HG03039 (cell line): ENCODE data around the gene ZAP70.
"Not testable (repeated sequence)": the region's sequence is repeated elsewhere in the genome, so short reads cannot be mapped to it uniquely, and the experiment has no call there.

Experiments used
- ATAC-seq: cut with Tn5 transposase; IDR thresholded peaks from one replicate; pipeline ENCODE4 v1.9.1; 2021; ENCODE audit warnings: mild to moderate bottlenecking, moderate library complexity; ENCODE audit not compliant: unreplicated experiment

Gene ZAP70

GRCh38 chr2:97697252-97698235 lies 15.8 kb upstream of the ZAP70 start:
- peak; percentile 56 for ATAC-seq

- ATAC-seq: no peak
Measured at GRCh38 chr2:97698530-97698929, 14.8 kb upstream of the ZAP70 start.

GRCh38 chr2:97699765-97700444 lies 13.5 kb upstream of the ZAP70 start:
- ATAC-seq: no peak

- no peak for ATAC-seq
Measured at GRCh38 chr2:97701186-97701585, 12.2 kb upstream of the ZAP70 start.

GRCh38 chr2:97701851-97702465 lies 11.4 kb upstream of the ZAP70 start:
- no peak for ATAC-seq

- ATAC-seq: no peak
Measured at GRCh38 chr2:97702731-97703470, 10.5 kb upstream of the ZAP70 start.

GRCh38 chr2:97703741-97704140 lies 9.6 kb upstream of the ZAP70 start:
- no peak for ATAC-seq

GRCh38 chr2:97704989-97705388 lies 8.4 kb upstream of the ZAP70 start:
- ATAC-seq: no peak

- no peak for ATAC-seq
Measured at GRCh38 chr2:97706112-97706511, 7.3 kb upstream of the ZAP70 start.

- ATAC-seq: no peak
Measured at GRCh38 chr2:97706708-97707345, 6.5 kb upstream of the ZAP70 start.

GRCh38 chr2:97707362-97708047 lies 5.9 kb upstream of the ZAP70 start:
- ATAC-seq: no peak

- ATAC-seq: no peak
Measured at GRCh38 chr2:97708048-97708380, 5.4 kb upstream of the ZAP70 start.

GRCh38 chr2:97708608-97709007 lies 4.8 kb upstream of the ZAP70 start:
- ATAC-seq: no peak

- ATAC-seq: no peak
Measured at GRCh38 chr2:97711394-97711711, 2.0 kb upstream of the ZAP70 start.

GRCh38 chr2:97712175-97712574 lies 1.2 kb upstream of the ZAP70 start:
- ATAC-seq: not testable (repeated sequence)

GRCh38 chr2:97712693-97713295 lies 582 bp upstream of the ZAP70 start:
- no peak for ATAC-seq

GRCh38 chr2:97714084-97714949 lies 941 bp downstream of the ZAP70 start:
- no peak for ATAC-seq

GRCh38 chr2:97714950-97715652 lies 1.7 kb downstream of the ZAP70 start:
- ATAC-seq: no peak
